Measurements from ENCODE around the gene RPS14.

The RPS14 gene

GRCh38 chr5:150393096-150393645 lies 56.4 kb downstream of the RPS14 start:
- no peak overlapping the region for H3K27ac Mint-ChIP-seq
- H3K4me1 Mint-ChIP-seq = no peaks in the 10 kb centered on the region
- no peak overlapping the region for H3K4me3 Mint-ChIP-seq
- H3K9me3 Mint-ChIP-seq = no peaks in the 10 kb centered on the region
- H3K36me3 Mint-ChIP-seq (ENCODE audit: low read depth) = peaks cover 47% of the 10 kb centered on the region
- TF ChIP-seq CTCF (IDR thresholded peaks at IDR 0.05; ENCODE audit: unreplicated experiment in 3 of 3) = no peak
- no peaks in the 10 kb centered on the region for H3K27me3 Mint-ChIP-seq (ENCODE audit: low read depth)

- no peaks in the 10 kb centered on the region for H3K4me1 Mint-ChIP-seq
- H3K27me3 Mint-ChIP-seq (ENCODE audit: low read depth) = no peaks in the 10 kb centered on the region
- no peak overlapping the region for H3K27ac Mint-ChIP-seq
- TF ChIP-seq CTCF (IDR thresholded peaks at IDR 0.05; ENCODE audit: unreplicated experiment in 3 of 3) = no peak
- H3K36me3 Mint-ChIP-seq (ENCODE audit: low read depth) = peaks cover 43% of the 10 kb centered on the region
- no peak overlapping the region for H3K4me3 Mint-ChIP-seq
- H3K9me3 Mint-ChIP-seq = no peaks in the 10 kb centered on the region
Measured at GRCh38 chr5:150392680-150393079, 56.9 kb downstream of the RPS14 start.

Measured in nephron (organoid).